GM19328 (cell line): Measurements from ENCODE around the gene JMJD4.

Experiments used
- ATAC-seq: cut with Tn5 transposase; IDR thresholded peaks from one replicate; pipeline ENCODE4 v1.9.1; 2021; ENCODE audit warnings: mild to moderate bottlenecking, moderate library complexity; ENCODE audit not compliant: unreplicated experiment

The JMJD4 gene

GRCh38 chr1:227769047-227769935 is 34.2 kb upstream of the JMJD4 start:
- no peak for ATAC-seq

GRCh38 chr1:227768640-227769039 is 33.5 kb upstream of the JMJD4 start:
- ATAC-seq = no peak

GRCh38 chr1:227768125-227768439 is 33.0 kb upstream of the JMJD4 start:
- no peak for ATAC-seq

DNA sequence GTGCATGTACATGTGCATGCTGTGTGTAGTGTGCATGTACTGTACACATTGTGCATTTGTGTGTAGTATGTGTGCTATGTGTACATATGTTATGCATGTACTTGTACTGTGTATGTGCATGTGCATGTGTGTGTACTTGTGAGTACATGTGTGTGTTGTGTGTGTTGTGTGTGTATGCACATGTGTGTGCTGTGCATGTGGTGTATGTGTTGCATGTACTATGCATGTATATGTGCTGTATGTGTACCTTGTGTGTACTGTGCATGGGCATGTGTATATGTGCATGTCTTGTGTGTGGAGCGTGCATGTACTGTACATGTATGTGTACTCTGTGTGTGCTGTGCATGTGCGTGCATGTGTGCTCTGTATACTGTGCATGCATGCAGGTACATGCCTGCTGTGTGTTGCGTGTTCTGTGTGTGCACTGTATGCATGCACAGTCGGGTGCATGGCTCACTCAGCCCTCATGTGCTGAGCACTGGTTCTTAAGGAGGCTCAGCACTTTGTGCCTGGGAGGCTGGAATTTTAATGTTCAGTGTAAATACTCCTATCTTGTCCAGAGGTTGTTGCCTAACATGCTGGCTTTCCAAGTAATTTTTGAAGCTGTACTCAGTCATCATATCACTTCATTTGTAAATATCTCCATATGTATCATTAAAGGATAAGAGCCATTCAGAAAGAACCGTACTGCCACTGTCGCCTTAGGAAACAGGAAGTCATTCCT is 32.5 kb upstream of the JMJD4 start:
- no peak for ATAC-seq

GRCh38 chr1:227766653-227767277 is 31.7 kb upstream of the JMJD4 start:
- no peak for ATAC-seq

GRCh38 chr1:227766015-227766634 is 31.0 kb upstream of the JMJD4 start:
- ATAC-seq = no peak

DNA sequence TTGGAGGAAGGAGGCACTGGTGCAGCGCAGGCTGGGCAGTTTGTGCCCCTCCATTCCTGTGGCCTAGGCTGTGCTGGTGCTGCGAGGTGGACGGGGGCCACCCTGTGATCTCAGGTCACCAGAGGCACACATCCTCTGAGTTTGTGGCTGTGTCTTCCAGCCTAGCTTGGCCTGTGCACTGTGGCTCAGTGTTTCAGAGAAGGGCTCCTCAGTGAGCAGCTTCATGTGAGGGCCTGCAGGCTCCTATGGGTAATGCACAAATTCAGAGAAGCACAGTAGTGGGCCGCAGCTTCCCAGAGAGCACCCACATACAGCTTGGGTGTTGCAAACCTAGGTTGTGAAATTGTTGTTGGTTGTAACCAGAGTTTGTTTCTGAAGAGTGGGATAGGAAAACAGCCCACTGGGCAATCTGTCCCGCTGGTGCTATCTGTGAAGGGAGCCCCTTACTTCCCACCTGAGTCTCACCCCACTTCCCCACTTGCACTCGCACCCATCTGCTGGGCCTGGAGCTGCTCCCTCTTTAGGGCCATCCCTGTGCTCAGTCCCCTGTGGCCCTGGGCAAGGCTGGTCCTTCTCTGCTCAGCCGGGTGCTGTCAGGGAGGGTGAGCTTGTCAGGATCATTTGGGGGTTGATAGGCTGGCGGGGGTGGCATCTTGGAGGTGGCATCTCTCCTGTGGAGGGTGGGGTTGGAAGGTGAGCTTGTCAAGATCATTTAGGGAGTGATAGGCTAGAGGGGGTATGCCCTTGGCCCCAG is 30.3 kb upstream of the JMJD4 start:
- no peak for ATAC-seq

GRCh38 chr1:227764019-227764391 is 28.9 kb upstream of the JMJD4 start:
- ATAC-seq = no peak

DNA sequence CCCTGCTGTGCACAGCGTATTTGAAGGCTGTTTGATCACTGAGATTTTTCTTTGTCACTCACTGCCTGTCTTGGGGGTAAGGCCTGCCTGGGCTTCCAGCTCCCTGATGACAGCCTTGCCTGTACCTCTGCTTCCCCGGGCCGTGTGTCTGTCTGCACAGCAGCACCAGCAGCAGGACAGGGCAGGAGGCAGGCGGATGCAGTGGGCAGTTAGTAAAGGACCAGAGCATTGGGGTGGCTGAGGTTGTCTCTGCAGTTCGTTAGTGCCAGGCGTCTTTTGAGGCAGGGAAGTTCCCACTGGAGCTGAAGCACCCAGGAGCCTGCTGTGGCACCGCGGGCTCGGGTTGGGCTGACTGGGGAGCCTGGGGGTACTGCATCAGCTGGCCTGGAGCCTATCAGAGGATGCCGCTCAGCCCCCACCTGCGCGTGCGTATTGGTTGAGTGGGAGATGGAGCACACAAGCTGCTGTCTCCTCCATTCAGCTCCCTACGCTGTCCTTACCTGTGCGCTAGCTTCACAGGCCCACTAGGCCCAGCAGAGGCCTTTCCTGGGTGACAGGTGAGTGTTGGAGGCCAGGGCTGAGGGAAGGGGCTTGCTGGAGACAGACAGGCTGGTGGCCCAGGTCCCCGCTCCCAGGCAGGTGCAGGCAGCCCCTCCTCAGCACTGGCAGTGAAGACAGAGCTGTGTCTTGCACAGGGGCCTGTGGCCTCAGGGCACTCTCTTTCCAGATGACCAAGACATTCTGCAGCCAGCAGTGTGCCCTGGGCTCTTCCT is 28.3 kb upstream of the JMJD4 start:
- ATAC-seq = no peak

DNA sequence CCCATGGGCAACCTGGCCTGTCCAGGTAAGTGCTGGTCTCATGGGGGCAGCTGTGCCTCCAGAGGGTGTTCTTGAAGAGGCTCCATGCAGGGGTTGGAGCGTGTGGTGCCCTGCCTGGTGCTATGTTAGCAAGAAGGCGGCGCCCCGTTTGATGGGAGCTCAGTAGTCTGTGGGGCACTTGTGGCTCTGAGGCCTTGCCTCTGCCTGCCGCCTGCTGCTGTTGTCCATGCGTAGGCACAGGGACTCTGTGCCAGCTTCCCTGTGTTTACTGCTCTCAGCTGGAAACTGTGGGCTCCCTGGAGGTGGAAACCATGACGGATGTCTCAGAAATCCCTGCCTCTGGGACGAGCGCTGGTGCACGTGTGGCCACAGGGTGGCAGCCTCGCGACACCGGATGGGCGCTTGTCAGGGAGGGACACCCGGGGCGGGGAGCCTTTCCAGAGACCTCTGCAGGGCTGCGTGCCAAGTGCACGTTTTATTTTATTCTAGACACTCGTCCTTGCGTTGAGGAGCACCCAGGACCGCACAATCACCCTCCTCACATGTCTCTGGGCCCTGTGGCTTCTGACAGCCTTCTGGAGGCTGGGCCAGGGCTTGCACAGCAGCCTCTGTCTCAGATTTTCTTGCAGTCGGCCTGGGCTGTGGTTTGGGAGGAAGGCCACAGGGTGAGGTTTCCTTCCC is 27.3 kb upstream of the JMJD4 start:
- peak; percentile 83 for ATAC-seq

- ATAC-seq = no peak
Observed at GRCh38 chr1:227761621-227762230, 26.6 kb upstream of the JMJD4 start.

DNA sequence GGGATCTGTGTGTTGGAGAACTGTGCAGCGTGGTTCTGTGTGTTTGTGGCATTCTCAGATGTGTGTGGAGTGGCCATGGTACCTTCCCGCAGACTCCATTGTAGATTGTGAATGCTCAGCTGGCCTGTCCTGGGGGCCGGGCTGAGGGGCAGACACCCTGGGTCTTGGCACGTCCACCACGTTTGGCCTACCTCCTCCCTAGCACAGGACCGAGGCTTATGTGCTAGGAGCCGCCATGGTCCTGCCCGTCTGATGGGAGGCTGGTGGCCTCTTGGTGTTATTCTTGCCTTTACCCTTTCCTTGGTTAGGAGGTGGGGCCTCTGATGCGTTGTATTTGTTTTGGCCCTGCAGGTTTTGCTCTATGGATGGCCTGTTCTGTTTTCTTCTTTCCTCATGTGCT is 25.3 kb upstream of the JMJD4 start:
- no peak for ATAC-seq

- no peak for ATAC-seq
Observed at GRCh38 chr1:227759341-227760300, 24.5 kb upstream of the JMJD4 start.

GRCh38 chr1:227758366-227758765 is 23.3 kb upstream of the JMJD4 start:
- no peak for ATAC-seq

DNA sequence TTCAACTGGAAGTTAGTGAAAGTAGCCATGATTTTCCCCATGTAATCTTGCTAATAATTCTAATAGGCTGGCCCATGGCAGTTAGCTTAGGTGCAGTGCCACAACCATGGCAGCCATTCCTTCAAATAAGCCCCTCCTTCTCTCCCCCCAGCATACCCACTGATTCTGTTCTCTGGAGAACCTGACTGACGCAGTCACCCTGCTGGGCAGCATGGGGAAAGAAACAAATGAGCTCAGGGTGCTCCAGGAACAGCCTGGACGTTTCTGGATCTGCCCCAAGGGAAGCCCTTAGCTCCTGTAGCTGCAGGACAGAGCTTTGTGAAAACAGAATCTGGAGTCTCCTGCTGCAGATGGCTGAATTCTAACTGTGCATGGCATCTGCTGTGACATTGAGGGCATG is 22.7 kb upstream of the JMJD4 start:
- no peak for ATAC-seq

DNA sequence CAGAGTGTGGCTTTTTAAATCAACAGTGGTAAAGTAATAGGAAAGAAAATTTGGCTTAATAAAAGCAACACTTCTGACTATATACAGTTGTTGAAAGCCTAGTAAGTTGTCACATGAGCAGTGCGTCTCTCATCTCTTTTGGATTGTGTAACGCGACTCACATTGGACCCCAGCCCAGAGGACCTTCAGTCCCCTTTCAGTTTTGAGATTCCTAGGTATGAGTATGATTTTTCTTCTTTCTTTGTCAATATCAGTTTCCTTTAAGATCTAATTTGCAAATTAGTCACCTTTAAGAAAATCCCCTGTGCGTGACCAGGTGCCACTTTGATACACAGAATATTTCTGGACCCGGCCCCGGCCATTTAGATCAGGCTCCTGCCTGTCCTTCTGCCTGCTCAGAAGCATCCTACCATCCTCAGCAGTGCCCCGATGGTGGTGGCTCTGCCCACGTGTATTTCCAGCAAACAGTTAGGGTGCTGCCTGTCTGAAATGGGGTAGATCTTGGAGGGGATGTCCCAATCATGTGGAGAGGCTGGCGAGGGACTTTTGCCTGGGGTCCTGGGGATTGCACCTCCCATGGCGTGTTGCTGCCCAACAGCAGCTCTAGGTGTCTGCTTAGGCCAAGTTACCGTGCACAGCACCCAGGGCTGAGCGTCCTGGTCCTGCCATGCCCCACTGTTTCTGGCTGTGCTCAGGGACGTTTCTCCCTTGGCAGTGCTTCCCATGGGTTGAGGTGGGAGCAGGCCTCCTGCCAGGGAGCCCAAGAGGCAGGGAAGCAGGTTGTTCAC is 21.3 kb upstream of the JMJD4 start:
- no peak for ATAC-seq

- no peak for ATAC-seq
Observed at GRCh38 chr1:227754958-227755357, 19.9 kb upstream of the JMJD4 start.
